GM10266 (cell line): Measurements from ENCODE around the gene MRTFA.
"Not testable (repeated sequence)": the region's sequence is repeated elsewhere in the genome, so short reads cannot be mapped to it uniquely, and the experiment has no call there.

Experiments used
- DNase-seq: peaks from one replicate; pipeline ENCODE4 v3.0.0; 2012; ENCODE audit errors: extremely low spot score
- CTCF ChIP-seq: IDR thresholded peaks from 2 replicates; pipeline ENCODE4 v1.5.1; 2012; ENCODE audit warnings: mild to moderate bottlenecking, low read depth; ENCODE audit not compliant: control insufficient read depth, insufficient read depth; ENCODE audit errors: missing control alignments

The MRTFA gene

GRCh38 chr22:40507491-40507890 is 129.0 kb downstream of the MRTFA start:
- DNase-seq: no peak
- no peak for TF ChIP-seq CTCF

- TF ChIP-seq CTCF: no peak
- DNase-seq: no peak
Measured at GRCh38 chr22:40506762-40507161, 129.8 kb downstream of the MRTFA start.

GRCh38 chr22:40504285-40505249 is 132.0 kb downstream of the MRTFA start:
- peak; percentile 43 for DNase-seq
- TF ChIP-seq CTCF: no peak

DNA sequence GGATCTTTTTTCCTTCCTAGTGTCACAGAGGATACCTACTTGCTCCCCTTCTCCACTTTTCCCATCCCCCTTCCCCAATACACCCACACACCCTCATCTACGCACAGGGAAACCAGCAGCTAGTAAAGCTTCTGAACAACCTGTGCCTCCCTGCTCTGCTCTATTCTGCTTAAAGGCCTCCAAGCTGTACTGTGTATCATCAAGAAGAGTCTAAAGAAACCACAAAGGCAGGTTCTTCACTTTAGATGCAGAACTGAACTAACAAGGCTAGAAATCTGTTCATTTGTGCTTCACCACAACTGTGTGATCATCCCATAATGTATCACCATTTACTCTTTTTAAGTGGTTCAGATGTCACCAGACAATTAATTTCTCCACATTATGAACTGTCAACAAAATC is 133.6 kb downstream of the MRTFA start:
- no peak for DNase-seq
- TF ChIP-seq CTCF: no peak

DNA sequence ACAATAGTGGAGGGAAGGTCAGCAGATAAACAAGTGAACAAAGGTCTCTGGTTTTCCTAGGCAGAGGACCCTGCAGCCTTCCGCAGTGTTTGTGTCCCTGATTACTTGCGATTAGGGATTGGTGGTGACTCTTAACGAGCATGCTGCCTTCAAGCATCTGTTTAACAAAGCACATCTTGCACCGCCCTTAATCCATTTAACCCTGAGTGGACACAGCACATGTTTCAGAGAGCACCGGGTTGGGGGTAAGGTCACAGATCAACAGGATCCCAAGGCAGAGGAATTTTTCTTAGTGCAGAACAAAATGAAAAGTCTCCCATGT is 136.1 kb downstream of the MRTFA start:
- DNase-seq: not testable (repeated sequence)

- TF ChIP-seq CTCF: no peak
- peak; percentile 51 for DNase-seq
Measured at GRCh38 chr22:40499209-40499623, 137.3 kb downstream of the MRTFA start.

DNA sequence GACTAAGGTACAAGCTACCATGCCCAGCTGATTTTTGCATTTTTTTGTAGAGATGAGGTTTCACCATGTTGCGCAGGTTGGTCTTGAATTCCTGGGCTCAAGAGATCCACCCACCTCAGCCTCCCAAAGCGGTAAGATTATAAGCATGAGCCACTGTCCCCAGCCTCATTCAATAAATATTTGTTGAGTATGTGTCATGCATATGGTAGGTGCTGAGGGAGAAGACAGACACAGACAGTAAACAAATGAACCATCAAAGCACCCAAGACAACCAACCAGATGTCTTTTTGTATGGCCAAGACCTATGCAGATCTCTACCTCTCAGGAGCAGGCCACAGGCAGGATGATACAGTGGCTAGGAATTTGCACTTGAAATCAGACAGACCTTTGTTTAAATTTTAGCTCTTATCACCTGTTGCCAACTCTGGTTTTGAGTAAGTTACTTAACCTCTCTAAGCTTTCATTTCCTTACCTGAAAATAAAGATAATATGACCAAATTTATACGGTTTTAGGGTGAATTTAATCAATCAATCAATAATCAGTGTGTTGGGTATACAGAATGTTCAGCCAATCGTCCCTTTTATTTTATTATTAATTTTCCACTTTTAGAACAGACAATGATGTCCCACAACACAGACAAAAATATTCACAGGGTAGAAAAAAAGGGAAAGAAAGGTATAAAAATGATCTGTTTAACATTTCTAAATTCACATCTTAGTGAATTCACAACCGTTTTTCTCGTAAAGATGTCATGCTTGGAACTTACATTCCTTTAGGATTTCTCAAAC is 137.9 kb downstream of the MRTFA start:
- TF ChIP-seq CTCF: no peak
- no peak for DNase-seq
